Omental fat pad (tissue), 4 donors: ENCODE results near the gene L3MBTL3. TPM values are rescaled to one million over a fixed set of nuclear protein-coding genes. Genes with fewer than 3 reads are reported as not detected.

Source experiments
- ATAC-seq: fragments of 150-250 bp; one replicate; pipeline ENCODE4 v1.9.1; 2016; ENCODE audit warnings: mild to moderate bottlenecking, moderate library complexity; ENCODE audit not compliant: low FRiP score
- DNase-seq: peaks from one replicate; pipeline ENCODE4 v3.0.0-alpha.2; 2019; ENCODE audit warnings: low spot score
- CTCF ChIP-seq, 3 donors: fragments of 450-650 bp; IDR thresholded peaks; one replicate each; pipeline ENCODE4 v1.5.1; 2016 to 2017; ENCODE audit warnings: antibody characterized with exemption in 3 of 3, mild to moderate bottlenecking in 3 of 3, moderate library complexity in 2 of 3
- total RNA-seq, 4 donors: library from RNA; depleted of rRNA; stranded (reverse); fragments of >200 nt; gene quantifications; one replicate each; pipeline ENCODE4 v1.1.0, GENCODE V29; 2016

The L3MBTL3 gene
- total RNA-seq, 4 donors from 2014 or later, result 6.9 to 22.2 (median 8.0) TPM

- no peak for DNase-seq
- TF ChIP-seq CTCF (IDR thresholded peaks at IDR 0.05), result no peak
- no peak for ATAC-seq
Measured at GRCh38 chr6:129992881-129993280, 25.5 kb upstream of the L3MBTL3 start.

GRCh38 chr6:129994410-129994809 is 24.0 kb upstream of the L3MBTL3 start:
- ATAC-seq (no peak), DNase-seq (no peak)
- no peak for TF ChIP-seq CTCF (IDR thresholded peaks at IDR 0.05)

- no peak for DNase-seq
- ATAC-seq, result no peak
- TF ChIP-seq CTCF (IDR thresholded peaks at IDR 0.05), result no peak
Measured at GRCh38 chr6:129996387-129996786, 22.0 kb upstream of the L3MBTL3 start.

GRCh38 chr6:130000526-130001421 is 17.6 kb upstream of the L3MBTL3 start:
- ATAC-seq (no peak), DNase-seq (no peak)
- TF ChIP-seq CTCF (IDR thresholded peaks at IDR 0.05), result no peak

- ATAC-seq, result no peak
- DNase-seq, result no peak
- TF ChIP-seq CTCF (IDR thresholded peaks at IDR 0.05), result no peak
Measured at GRCh38 chr6:130008236-130008873, 10.0 kb upstream of the L3MBTL3 start.

GRCh38 chr6:130009146-130009545 is 9.2 kb upstream of the L3MBTL3 start:
- ATAC-seq, result no peak
- TF ChIP-seq CTCF (IDR thresholded peaks at IDR 0.05), result no peak
- no peak for DNase-seq
